GM10248 (cell line): ENCODE measurements around the gene PRF1.

ENCODE experiments used
- CTCF ChIA-PET: fragments of 300-600 bp; sonication (Branson Sonifier 250); formaldehyde crosslinking; extraction: SDS; loops from one replicate; lab custom pipeline; 2021; ENCODE audit warnings: antibody characterized with exemption; lab: Yijun Ruan, JAX
- POLR2A ChIA-PET: fragments of 350-650 bp; sonication (Branson Sonifier 250); formaldehyde crosslinking; extraction: SDS; loops from one replicate; lab custom pipeline; 2020; ENCODE audit warnings: antibody characterized with exemption; lab: Yijun Ruan, JAX
- DNase-seq: peaks from one replicate; pipeline ENCODE4 v3.0.0; 2012; ENCODE audit errors: extremely low spot score
- TF ChIP-seq, protein P1 (sequence below): IDR thresholded peaks from 2 replicates; pipeline ENCODE4 v1.5.1; 2012; ENCODE audit warnings: mild to moderate bottlenecking, low read depth; ENCODE audit errors: extremely low read depth, missing control alignments, control extremely low read depth

The PRF1 gene

DNA sequence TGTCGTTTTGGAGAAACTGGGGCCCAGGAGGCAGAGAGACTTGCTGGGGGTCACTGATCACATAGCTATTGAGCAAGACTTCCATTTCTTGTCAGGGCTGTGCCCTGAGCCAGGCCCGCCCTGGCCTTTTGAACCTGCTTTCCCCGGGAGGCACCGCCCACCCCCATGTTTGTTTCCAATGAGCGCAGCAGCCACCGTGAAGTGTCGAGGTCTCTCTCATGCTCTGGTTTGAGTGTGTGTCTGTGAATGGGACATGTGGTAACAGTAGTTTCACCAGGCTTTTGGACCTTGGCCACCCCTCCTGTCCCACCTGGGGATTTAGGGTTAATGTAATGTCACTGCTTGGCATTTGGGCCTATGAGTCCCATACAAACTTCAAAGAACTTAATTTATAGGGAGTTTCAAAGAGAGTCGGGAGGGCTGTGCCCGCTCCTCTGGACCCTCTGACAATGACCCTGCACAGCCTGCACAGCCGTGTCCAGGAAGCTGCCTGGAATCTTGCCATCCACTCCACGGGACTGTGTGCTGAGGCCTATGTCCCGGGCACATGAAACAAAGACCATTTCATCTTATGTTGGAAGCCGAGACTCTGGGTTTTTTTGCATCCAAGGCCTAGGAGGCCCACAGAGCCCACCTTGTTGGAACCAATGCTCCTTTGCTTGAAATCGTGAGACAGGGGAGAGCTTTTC is 6.3 kb downstream of the PRF1 start:
- DNase-seq, result no peak
- CTCF ChIA-PET, result no interaction called here
- POLR2A ChIA-PET, result no interaction called here
- TF ChIP-seq, protein P1, sequence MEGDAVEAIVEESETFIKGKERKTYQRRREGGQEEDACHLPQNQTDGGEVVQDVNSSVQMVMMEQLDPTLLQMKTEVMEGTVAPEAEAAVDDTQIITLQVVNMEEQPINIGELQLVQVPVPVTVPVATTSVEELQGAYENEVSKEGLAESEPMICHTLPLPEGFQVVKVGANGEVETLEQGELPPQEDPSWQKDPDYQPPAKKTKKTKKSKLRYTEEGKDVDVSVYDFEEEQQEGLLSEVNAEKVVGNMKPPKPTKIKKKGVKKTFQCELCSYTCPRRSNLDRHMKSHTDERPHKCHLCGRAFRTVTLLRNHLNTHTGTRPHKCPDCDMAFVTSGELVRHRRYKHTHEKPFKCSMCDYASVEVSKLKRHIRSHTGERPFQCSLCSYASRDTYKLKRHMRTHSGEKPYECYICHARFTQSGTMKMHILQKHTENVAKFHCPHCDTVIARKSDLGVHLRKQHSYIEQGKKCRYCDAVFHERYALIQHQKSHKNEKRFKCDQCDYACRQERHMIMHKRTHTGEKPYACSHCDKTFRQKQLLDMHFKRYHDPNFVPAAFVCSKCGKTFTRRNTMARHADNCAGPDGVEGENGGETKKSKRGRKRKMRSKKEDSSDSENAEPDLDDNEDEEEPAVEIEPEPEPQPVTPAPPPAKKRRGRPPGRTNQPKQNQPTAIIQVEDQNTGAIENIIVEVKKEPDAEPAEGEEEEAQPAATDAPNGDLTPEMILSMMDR, result no peak

DNA sequence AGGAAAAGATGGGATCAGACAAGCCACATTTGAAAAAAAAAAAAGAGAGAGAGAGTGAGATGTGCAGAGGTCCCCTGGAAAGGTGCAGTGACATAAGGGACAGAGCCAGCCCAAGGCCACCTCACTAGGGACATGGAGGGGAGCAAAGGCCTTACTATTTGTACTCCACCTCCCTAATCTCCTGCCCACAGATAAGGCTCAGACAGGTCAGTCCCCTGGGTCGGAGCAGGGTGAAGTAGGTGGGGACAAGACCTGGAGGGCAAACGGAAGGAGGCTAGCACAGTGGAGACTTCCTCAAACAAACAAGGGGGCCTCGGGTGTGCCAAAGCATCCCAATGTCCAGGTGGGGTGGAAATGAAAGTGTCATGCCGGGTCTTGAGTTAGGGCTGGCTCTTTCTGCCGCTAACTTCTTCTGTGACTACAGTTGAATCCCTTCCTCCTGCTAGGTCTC is 7.0 kb downstream of the PRF1 start:
- ChIA-PET POLR2A (no interaction called here), CTCF (no interaction called here)
- TF ChIP-seq, protein P1, result no peak
- DNase-seq, result no peak

DNA sequence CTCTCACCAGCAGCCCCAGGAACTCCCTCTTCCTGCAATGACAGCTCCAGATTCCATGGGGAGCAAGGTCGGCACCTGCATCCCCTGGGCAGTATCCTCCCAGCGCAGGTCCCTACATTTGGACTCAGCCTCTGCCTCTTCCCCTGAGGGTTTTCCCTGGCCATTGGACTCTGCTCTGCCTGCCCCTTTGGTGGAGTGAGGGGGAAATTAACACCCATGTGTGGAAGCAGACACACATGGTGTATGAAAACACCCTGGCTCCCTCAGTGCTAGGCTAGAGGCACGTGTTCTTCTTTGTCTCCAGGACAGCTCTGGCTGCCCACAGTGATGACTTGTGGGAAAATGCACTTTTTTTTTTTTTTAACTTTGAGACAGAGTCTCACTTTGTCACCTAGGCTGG is 8.4 kb downstream of the PRF1 start:
- TF ChIP-seq, protein P1, result no peak
- POLR2A ChIA-PET, result no interaction called here
- CTCF ChIA-PET, result interaction anchor here (1.2 to 1.7 kb wide), 2 partner anchors 9 to 13 kb away, joined by 3 to 4 read pairs; no protein-coding TSS in a partner anchor
- no peak for DNase-seq

DNA sequence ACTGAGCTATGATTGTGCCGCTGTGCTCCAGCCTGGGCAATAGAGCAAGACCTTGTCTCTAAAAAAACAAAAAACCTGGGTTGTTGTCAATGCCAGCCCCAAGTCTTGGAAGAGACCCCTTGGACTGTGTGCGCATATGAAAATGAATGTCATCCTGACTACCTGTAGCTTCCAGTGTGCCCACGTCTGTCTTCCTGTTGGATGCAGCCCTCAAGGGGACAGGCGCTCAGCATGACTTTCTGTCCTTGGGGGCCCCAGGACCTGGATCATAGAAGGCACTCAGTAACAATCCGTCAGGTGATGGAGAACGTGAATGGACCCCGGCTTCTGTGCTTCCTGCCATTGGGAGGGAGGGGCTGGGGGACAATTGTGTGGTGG is 9.0 kb downstream of the PRF1 start:
- TF ChIP-seq, protein P1, result no peak
- ChIA-PET POLR2A (no interaction called here), CTCF (interaction anchor here (1.2 to 1.7 kb wide), 3 partner anchors 9 to 33 kb away, joined by 3 to 4 read pairs (median 3); no protein-coding TSS in a partner anchor)
- no peak for DNase-seq

- DNase-seq, result no peak
- CTCF ChIA-PET, result interaction anchor here (1.2 to 1.5 kb wide), 3 partner anchors 15 to 44 kb away, joined by 3 read pairs; no protein-coding TSS in a partner anchor
- TF ChIP-seq, protein P1, result no peak
- POLR2A ChIA-PET, result no interaction called here
These were observed 9.6 kb downstream of the PRF1 start for GRCh38 chr10:70592746-70593512.

GRCh38 chr10:70592186-70592735 is 10.3 kb downstream of the PRF1 start:
- ChIA-PET CTCF (interaction anchor here (1.4 to 2.8 kb wide), 3 partner anchors 32 to 43 kb away, joined by 3 to 8 read pairs (median 3); no protein-coding TSS in a partner anchor), POLR2A (no interaction called here)
- no peak for DNase-seq

More at GRCh38 chr10:70592186-70592735, 10.3 kb downstream of the PRF1 start:
- TF ChIP-seq, protein P1, result no peak
